IMR-90 (cell line): ENCODE data around the gene TIMM10. TPM values are rescaled to one million over a fixed set of nuclear protein-coding genes. Genes with fewer than 3 reads are reported as not detected.

ENCODE experiments used
- ATAC-seq: fragments of 200-7000 bp; cut with Tn5 transposase; 2 replicates; pipeline ENCODE4 v1.9.1; 2020; ENCODE audit warnings: low read depth, mild to moderate bottlenecking, moderate library complexity
- BruUV-seq: library from RNA; stranded (reverse); fragments of 400-500 nt; replicated peaks from 2 replicates; lab custom pipeline; 2021; lab: Mats Ljungman, UMichigan
- CTCF ChIA-PET: fragments of 300-600 bp; formaldehyde crosslinking; extraction: SDS; loops from one replicate; lab custom pipeline; 2021; ENCODE audit warnings: antibody characterized with exemption; lab: Yijun Ruan, JAX
- POLR2A ChIA-PET: fragments of 300-600 bp; sonication (Branson Sonifier 250); formaldehyde crosslinking; loops from one replicate; lab custom pipeline; 2022; ENCODE audit warnings: antibody characterized with exemption; ENCODE audit not compliant: unreplicated experiment; lab: Charles Lee
- DNase-seq: peaks from one replicate; pipeline ENCODE4 v3.0.0; 2013
- H2AFZ ChIP-seq: replicated peaks from 2 replicates; pipeline ENCODE3; 2013; ENCODE audit warnings: low read length, mild to moderate bottlenecking; ENCODE audit not compliant: poor library complexity
- H2AK5ac ChIP-seq: 2 replicates; pipeline ENCODE4 v1.6.1; 2013; ENCODE audit warnings: low read depth, low read length, inconsistent platforms
- H2AK9ac ChIP-seq: replicated peaks from 2 replicates; pipeline ENCODE3; 2013; ENCODE audit warnings: mild to moderate bottlenecking, low read depth, low read length, moderate library complexity; ENCODE audit not compliant: poor library complexity
- H2BK120ac ChIP-seq: 2 replicates; pipeline ENCODE4 v1.6.1; 2013; ENCODE audit warnings: low read depth, low read length, inconsistent platforms
- H2BK15ac ChIP-seq: 3 replicates; pipeline ENCODE4 v1.6.1; 2013; ENCODE audit warnings: low read depth, low read length, inconsistent platforms
- H2BK20ac ChIP-seq: 2 replicates; pipeline ENCODE4 v1.6.1; 2013; ENCODE audit warnings: low read depth, mild to moderate bottlenecking, inconsistent platforms, low read length, moderate library complexity
- H2BK5ac ChIP-seq: 2 replicates; pipeline ENCODE4 v1.6.1; 2013; ENCODE audit warnings: mild to moderate bottlenecking, low read depth, low read length, inconsistent platforms; ENCODE audit not compliant: poor library complexity, severe bottlenecking
- H3K14ac ChIP-seq: replicated peaks from 2 replicates; pipeline ENCODE4 v1.6.1; 2013; ENCODE audit warnings: low read depth, low read length, inconsistent platforms
- H3K18ac ChIP-seq: 2 replicates; pipeline ENCODE4 v1.6.1; 2013; ENCODE audit warnings: low read depth, low read length, control low read depth
- H3K23ac ChIP-seq: 2 replicates; pipeline ENCODE4 v1.6.1; 2013; ENCODE audit warnings: low read depth, low read length, inconsistent platforms
- H3K27ac ChIP-seq: 2 replicates; pipeline ENCODE4 v1.5.1; 2013; ENCODE audit warnings: mild to moderate bottlenecking, control low read depth, low read length; ENCODE audit not compliant: insufficient read depth
- H3K27me3 ChIP-seq: 2 replicates; pipeline ENCODE4 v1.6.1; 2013; ENCODE audit warnings: low read length; ENCODE audit not compliant: control insufficient read depth, insufficient read depth
- H3K36me3 ChIP-seq: 2 replicates; pipeline ENCODE4 v1.6.1; 2013; ENCODE audit warnings: low read length, mixed read lengths; ENCODE audit not compliant: control insufficient read depth, insufficient read depth
- H3K4ac ChIP-seq: 2 replicates; pipeline ENCODE4 v1.6.1; 2013; ENCODE audit warnings: low read depth, low read length, inconsistent platforms
- H3K4me1 ChIP-seq: 2 replicates; pipeline ENCODE4 v1.6.1; 2013; ENCODE audit warnings: low read length, mixed read lengths; ENCODE audit not compliant: control insufficient read depth, insufficient read depth
- H3K4me2 ChIP-seq: 2 replicates; pipeline ENCODE4 v1.6.1; 2013; ENCODE audit warnings: low read depth, mild to moderate bottlenecking, control low read depth, low read length, moderate library complexity
- H3K4me3 ChIP-seq: 2 replicates; pipeline ENCODE4 v1.5.1; 2013; ENCODE audit warnings: low read depth, mild to moderate bottlenecking, control low read depth, low read length, moderate library complexity; ENCODE audit not compliant: insufficient read depth
- H3K56ac ChIP-seq: 2 replicates; pipeline ENCODE4 v1.6.1; 2013; ENCODE audit warnings: low read length, inconsistent platforms; ENCODE audit not compliant: insufficient read depth; ENCODE audit errors: extremely low read depth
- H3K79me1 ChIP-seq, 2 experiments: 2 replicates each; pipeline ENCODE4 v1.6.1; 2013; ENCODE audit warnings: low read length in 2 of 2, inconsistent platforms in 1 of 2, low read depth in 1 of 2
- H3K9ac ChIP-seq: 2 replicates; pipeline ENCODE4 v1.6.1; 2013; ENCODE audit warnings: low read depth, low read length, control low read depth
- H3K9me1 ChIP-seq: 2 replicates; pipeline ENCODE4 v1.6.1; 2013; ENCODE audit warnings: low read length, inconsistent platforms; ENCODE audit not compliant: insufficient read depth
- H3K9me3 ChIP-seq: 2 replicates; pipeline ENCODE4 v1.6.1; 2013; ENCODE audit warnings: low read length; ENCODE audit not compliant: control insufficient read depth, insufficient read depth
- H4K20me1 ChIP-seq: 2 replicates; pipeline ENCODE4 v1.6.1; 2013; ENCODE audit warnings: low read length, inconsistent platforms; ENCODE audit not compliant: insufficient read depth
- H4K5ac ChIP-seq: 2 replicates; pipeline ENCODE4 v1.6.1; 2013; ENCODE audit warnings: mild to moderate bottlenecking, low read depth, low read length, control low read depth
- H4K8ac ChIP-seq, 2 experiments: 2 replicates each; pipeline ENCODE4 v1.6.1; 2013; ENCODE audit warnings: low read depth in 2 of 2, low read length in 2 of 2, control low read depth in 1 of 2, inconsistent platforms in 1 of 2
- H4K91ac ChIP-seq: 2 replicates; pipeline ENCODE4 v1.6.1; 2013; ENCODE audit warnings: low read depth, low read length, inconsistent platforms; ENCODE audit not compliant: insufficient read depth
- BHLHE40 ChIP-seq: fragments of 150-350 bp; IDR thresholded peaks from 2 replicates; pipeline ENCODE4 v1.6.1; 2016; ENCODE audit warnings: mild to moderate bottlenecking, low read depth, low read length
- CEBPB ChIP-seq: IDR thresholded peaks from 2 replicates; pipeline ENCODE4 v1.6.1; 2012; ENCODE audit warnings: low read depth, low read length, improper control_type of control experiment
- CHD1 ChIP-seq: IDR thresholded peaks from 2 replicates; pipeline ENCODE4 v1.6.1; 2012; ENCODE audit warnings: low read depth, low read length, improper control_type of control experiment
- CTCF ChIP-seq: conservative IDR thresholded peaks from 2 replicates; pipeline ENCODE4 v1.5.1; 2012; ENCODE audit warnings: mild to moderate bottlenecking, low read depth, low read length, improper control_type of control experiment
- MAFK ChIP-seq: IDR thresholded peaks from 2 replicates; pipeline ENCODE4 v1.6.1; 2012; ENCODE audit warnings: low read depth, low read length, improper control_type of control experiment
- NFE2L2 ChIP-seq: fragments of 150-350 bp; IDR thresholded peaks from 2 replicates; pipeline ENCODE4 v1.6.1; 2016; ENCODE audit warnings: low read depth, mild to moderate bottlenecking, low read length
- RAD21 ChIP-seq: IDR thresholded peaks from 2 replicates; pipeline ENCODE4 v1.6.1; 2012; ENCODE audit warnings: low read length, improper control_type of control experiment
- RCOR1 ChIP-seq: IDR thresholded peaks from 2 replicates; pipeline ENCODE4 v1.6.1; 2012; ENCODE audit warnings: mild to moderate bottlenecking, low read length, improper control_type of control experiment; ENCODE audit not compliant: insufficient replicate concordance
- RFX5 ChIP-seq: IDR thresholded peaks from 2 replicates; pipeline ENCODE4 v1.8.0; 2012; ENCODE audit warnings: low read depth, mild to moderate bottlenecking, low read length, moderate library complexity
- SMC3 ChIP-seq: fragments of 150-350 bp; IDR thresholded peaks from 2 replicates; pipeline ENCODE4 v1.6.1; 2016; ENCODE audit warnings: low read depth, mild to moderate bottlenecking, antibody characterized with exemption, low read length, moderate library complexity
- USF2 ChIP-seq: fragments of 150-350 bp; IDR thresholded peaks from 2 replicates; pipeline ENCODE4 v1.6.1; 2017; ENCODE audit warnings: mild to moderate bottlenecking, antibody characterized with exemption, low read length, low read depth
- WGBS, 2 experiments: methylation state at CpG; one replicate each; pipeline versions ENCODE4 v1.1.5 to v1.1.7; 2013; ENCODE audit warnings: missing lambda C conversion rate in 2 of 2; ENCODE audit not compliant: insufficient read length in 1 of 2; ENCODE audit errors: extremely low coverage in 2 of 2; 5-methylcytosine and 5-hydroxymethylcytosine counted together
- dilution Hi-C: fragments of 300-500 bp; cut with HindIII; formaldehyde crosslinking; loops from one replicate; pipeline ENCODE4 v1.14.3; 2018; ENCODE audit warnings: low sequenced_read_pairs; ENCODE audit not compliant: unreplicated experiment
- in situ Hi-C: fragments of 300-500 bp; cut with MboI; formaldehyde crosslinking; loops from 3 replicates; pipeline ENCODE4 v1.14.3; 2019; ENCODE audit warnings: low sequenced_read_pairs, inconsistent platforms, mixed read lengths
- intact Hi-C: fragments of 100-400 bp; cut with micrococcal nuclease; formaldehyde crosslinking; loops from 2 replicates; pipeline ENCODE4 v1.10.0; 2022
- polyA plus RNA-seq, 3 experiments: library from polyadenylated mRNA; depleted of rRNA; stranded (reverse); fragments of >200 nt; gene quantifications; 2 replicates each; pipeline ENCODE4 v1.2.3, GENCODE V29; 2012; ENCODE audit warnings: low replicate concordance in 1 of 3
- total RNA-seq: library from RNA; depleted of rRNA; stranded (reverse); fragments of >200 nt; gene quantifications from 2 replicates; pipeline ENCODE4 v1.2.3, GENCODE V29; 2012

The TIMM10 gene
- total and polyA plus RNA-seq, 2 of the 4 experiments (the other 2 are of a cell fraction) = 96.8 to 135 TPM

- POLR2A ChIA-PET = no interaction called here
- ATAC-seq = no peak
Observed at GRCh38 chr11:57484141-57484710, 46.3 kb downstream of the TIMM10 start.

More at GRCh38 chr11:57484141-57484710, 46.3 kb downstream of the TIMM10 start:
- dilution Hi-C loops (no loop called here), intact Hi-C loops (no loop called here), in situ Hi-C loops (loop anchor here (25.0 kb wide), 1 partner anchor 1028 kb away; the partner anchor contains the start of gene OR5B21)
- Histone ChIP-seq H3K4me1 (no peaks in the 10 kb centered on the region), H3K4me3 (no peak overlapping the region), H3K79me1 (no peaks in the 10 kb centered on the region), H3K4me2 (no peak overlapping the region), H2AFZ (no peak overlapping the region), H2BK15ac (no peak overlapping the region), H3K27ac (no peak overlapping the region), H4K8ac (no peak overlapping the region), H3K4ac (no peak overlapping the region), H2BK120ac (no peak overlapping the region), H3K9ac (no peak overlapping the region), H4K91ac (no peak overlapping the region), H2AK5ac (no peak overlapping the region), H3K9me3 (no peaks in the 10 kb centered on the region), H3K9me1 (no peaks in the 10 kb centered on the region; the same call in 1 of the 2 replicates), H3K56ac (no peak overlapping the region), H3K18ac (no peak overlapping the region), H3K14ac (no peak overlapping the region), H2BK5ac (no peak overlapping the region), H3K27me3 (peaks cover 24% of the 10 kb centered on the region), H3K36me3 (peaks cover 23% of the 10 kb centered on the region), H2AK9ac (no peak overlapping the region), H2BK20ac (no peak overlapping the region), H4K20me1 (no peaks in the 10 kb centered on the region), H3K23ac (no peak overlapping the region), H4K5ac (no peak overlapping the region)
- CTCF ChIA-PET = interaction anchor here (0.6 to 1.9 kb wide), 6 partner anchors 9 to 1028 kb away, joined by 3 to 8 read pairs (median 4); partner anchors contain the start of gene RTN4RL2
- TF ChIP-seq SMC3 (no peak), CHD1 (no peak), CEBPB (no peak), RAD21 (no peak), RFX5 (no peak), USF2 (no peak), NFE2L2 (no peak), RCOR1 (no peak), BHLHE40 (no peak), CTCF (no peak), MAFK (no peak)
- 86% methylated on average over 1 of the region's 7 CpGs; no CpG with 5 or more reads in 1 of the 2 experiments for WGBS, 2 experiments
- DNase-seq = no peak
- BruUV-seq = no TSS peak
